Osteocyte (in vitro differentiated cells): ENCODE results near the gene GPC6. TPM values are rescaled to one million over a fixed set of nuclear protein-coding genes. Genes with fewer than 3 reads are reported as not detected.

ENCODE experiments used
- DNase-seq: peaks from one replicate; pipeline ENCODE4 v3.0.0; 2021; ENCODE audit warnings: mixed read lengths; ENCODE audit not compliant: unreplicated experiment; ENCODE audit errors: extremely low spot score
- H3K27ac Mint-ChIP-seq: one replicate; pipeline ENCODE4 v1.8.0; 2021; ENCODE audit warnings: mild to moderate bottlenecking, mixed read lengths; ENCODE audit not compliant: unreplicated experiment
- H3K27me3 Mint-ChIP-seq: one replicate; pipeline ENCODE4 v1.8.0; 2021; ENCODE audit warnings: mixed read lengths; ENCODE audit not compliant: unreplicated experiment
- H3K36me3 Mint-ChIP-seq: one replicate; pipeline ENCODE4 v1.8.0; 2021; ENCODE audit warnings: mixed read lengths; ENCODE audit not compliant: unreplicated experiment
- H3K4me1 Mint-ChIP-seq: one replicate; pipeline ENCODE4 v1.8.0; 2021; ENCODE audit warnings: mixed read lengths; ENCODE audit not compliant: unreplicated experiment
- H3K4me3 Mint-ChIP-seq: one replicate; pipeline ENCODE4 v1.8.0; 2021; ENCODE audit warnings: mild to moderate bottlenecking, moderate library complexity, mixed read lengths; ENCODE audit not compliant: unreplicated experiment
- H3K9me3 Mint-ChIP-seq: one replicate; pipeline ENCODE4 v1.8.0; 2021; ENCODE audit warnings: mixed read lengths; ENCODE audit not compliant: unreplicated experiment
- CTCF ChIP-seq: fragments of 200-600 bp; sonication (generic); IDR thresholded peaks from 2 replicates; pipeline ENCODE4 v1.5.0; 2021; ENCODE audit warnings: antibody characterized with exemption, mild to moderate bottlenecking, moderate library complexity
- total RNA-seq: library from RNA; stranded (reverse); gene quantifications from 2 replicates; pipeline ENCODE4 v1.2.1, GENCODE V29; 2021

GPC6 gene
- total RNA-seq, 1 donor from 2014 or later, result 125 TPM

DNA sequence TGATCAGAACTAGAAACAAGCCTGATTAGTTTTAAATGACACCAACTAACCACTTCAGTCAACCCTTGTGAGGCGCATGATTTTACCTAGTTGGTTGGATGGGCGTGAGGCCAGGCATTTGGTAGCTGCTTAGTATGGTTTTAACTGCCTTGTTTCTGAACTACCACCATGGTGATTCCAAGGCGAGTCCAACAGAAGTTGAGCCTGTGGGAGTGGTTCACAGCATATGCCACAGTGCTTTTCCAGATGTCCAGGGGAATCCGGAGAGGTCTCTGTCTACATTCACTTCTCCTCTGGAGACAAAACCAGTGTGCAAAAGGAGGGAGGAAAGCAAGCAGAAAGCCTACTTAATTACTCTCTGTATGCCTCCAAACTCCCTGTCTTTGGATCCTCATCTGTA, 524.1 kb downstream of the GPC6 start:
- no peak for TF ChIP-seq CTCF
- H3K4me1 Mint-ChIP-seq, result peaks cover 14% of the 10 kb centered on the region
- H3K36me3 Mint-ChIP-seq, result peaks cover 4% of the 10 kb centered on the region

GRCh38 chr13:93751117-93751516, 524.5 kb downstream of the GPC6 start:
- Mint-ChIP-seq H3K27me3 (no peaks in the 10 kb centered on the region), H3K4me1 (peaks cover 16% of the 10 kb centered on the region), H3K27ac (no peak overlapping the region), H3K4me3 (no peak overlapping the region), H3K9me3 (no peaks in the 10 kb centered on the region), H3K36me3 (peaks cover 4% of the 10 kb centered on the region)
- TF ChIP-seq CTCF, result no peak
- DNase-seq, result no peak

More for the DNA sequence above, 524.1 kb downstream of the GPC6 start:
- Mint-ChIP-seq H3K27ac (peak overlapping the region; percentile 10), H3K9me3 (no peaks in the 10 kb centered on the region), H3K4me3 (no peak overlapping the region), H3K27me3 (no peaks in the 10 kb centered on the region)
- DNase-seq, result no peak

DNA sequence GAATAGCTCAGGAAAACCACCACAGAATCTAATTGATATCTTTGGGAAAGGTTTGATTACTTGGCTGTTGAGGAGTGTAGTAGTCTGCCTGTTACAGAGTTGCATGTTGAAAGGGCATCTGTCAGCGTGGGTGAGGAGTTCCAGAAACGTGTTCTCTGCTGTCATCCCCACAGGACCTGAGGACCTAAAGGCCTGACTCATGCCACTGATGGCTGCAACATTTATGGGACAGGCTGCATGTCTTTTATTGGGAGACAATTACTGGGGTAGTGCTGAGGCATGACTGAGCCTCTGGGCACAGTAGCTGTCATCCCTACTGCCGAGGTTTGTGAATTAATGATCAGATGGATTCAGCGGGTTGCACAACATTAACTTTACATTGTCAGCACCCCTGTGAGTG, 525.9 kb downstream of the GPC6 start:
- no peaks in the 10 kb centered on the region for H3K9me3 Mint-ChIP-seq
- DNase-seq, result no peak
- peaks cover 4% of the 10 kb centered on the region for H3K36me3 Mint-ChIP-seq
- no peaks in the 10 kb centered on the region for H3K27me3 Mint-ChIP-seq
- no peak overlapping the region for H3K4me3 Mint-ChIP-seq
- H3K27ac Mint-ChIP-seq, result no peak overlapping the region
- peaks cover 16% of the 10 kb centered on the region for H3K4me1 Mint-ChIP-seq
- TF ChIP-seq CTCF, result no peak

DNA sequence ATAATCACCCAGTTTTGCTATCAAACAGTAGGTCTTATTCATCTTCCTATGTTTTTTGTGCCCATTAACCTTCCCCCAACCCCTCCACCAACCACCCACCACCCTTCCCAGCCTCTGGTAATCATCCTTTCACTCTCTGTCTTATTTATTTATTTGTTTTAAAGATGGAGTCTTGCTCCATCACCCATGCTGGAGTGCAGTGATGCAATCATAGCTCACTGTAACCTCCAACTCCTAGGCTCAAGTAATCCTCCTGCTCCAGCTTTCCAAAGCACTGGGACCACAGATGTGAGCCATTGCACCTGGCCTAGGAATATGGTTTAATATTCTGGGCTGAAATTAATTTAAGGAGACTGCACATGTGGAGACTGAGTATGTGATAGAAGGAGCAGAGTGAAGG, 527.0 kb downstream of the GPC6 start:
- DNase-seq, result no peak
- Mint-ChIP-seq H3K36me3 (peaks cover 4% of the 10 kb centered on the region), H3K4me3 (no peak overlapping the region), H3K27me3 (no peaks in the 10 kb centered on the region), H3K9me3 (no peaks in the 10 kb centered on the region), H3K4me1 (peaks cover 22% of the 10 kb centered on the region), H3K27ac (no peak overlapping the region)
- TF ChIP-seq CTCF, result no peak

DNA sequence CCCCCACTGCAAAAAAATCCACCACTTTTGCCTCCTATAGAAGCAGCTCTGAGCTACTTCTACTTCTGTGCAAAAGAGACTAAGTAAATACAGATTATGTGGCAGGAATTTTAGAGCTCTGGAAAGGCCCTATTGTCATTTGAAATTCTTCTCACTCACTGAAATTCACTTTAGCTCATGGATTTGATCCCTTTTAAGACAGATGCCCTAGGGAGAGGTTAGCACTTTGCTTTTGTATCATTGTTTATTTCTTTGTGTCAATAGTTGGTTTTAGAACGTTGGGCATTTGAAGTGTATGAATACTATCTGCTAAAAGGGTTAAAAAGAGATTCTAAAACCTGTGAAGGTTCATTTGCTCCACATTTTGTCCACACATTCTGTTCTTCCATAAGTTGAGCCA, 528.7 kb downstream of the GPC6 start:
- H3K27me3 Mint-ChIP-seq, result no peaks in the 10 kb centered on the region
- no peak for DNase-seq
- H3K4me1 Mint-ChIP-seq, result peaks cover 29% of the 10 kb centered on the region
- TF ChIP-seq CTCF, result no peak
- no peak overlapping the region for H3K27ac Mint-ChIP-seq
- no peak overlapping the region for H3K4me3 Mint-ChIP-seq
- H3K36me3 Mint-ChIP-seq, result peaks cover 4% of the 10 kb centered on the region
- no peaks in the 10 kb centered on the region for H3K9me3 Mint-ChIP-seq
